HepG2 (cell line): ENCODE measurements around the gene CYP4F22. TPM values are rescaled to one million over a fixed set of nuclear protein-coding genes. Genes with fewer than 3 reads are reported as not detected.

Source experiments
- ATF1 ChIP-seq: IDR thresholded peaks from 2 replicates; pipeline ENCODE4 v1.6.1; 2016; ENCODE audit warnings: mild to moderate bottlenecking, control low read depth
- BHLHE40 ChIP-seq: IDR thresholded peaks from 2 replicates; pipeline ENCODE4 v1.6.1; 2011; ENCODE audit warnings: low read length, improper control_type of control experiment
- CREBL2 ChIP-seq: sonication (generic); formaldehyde crosslinking; IDR thresholded peaks from 2 replicates; pipeline ENCODE4 v1.8.1; 2023; ENCODE audit warnings: missing genetic modification reagents, mild to moderate bottlenecking, borderline replicate concordance
- CSRNP1 ChIP-seq: sonication (generic); formaldehyde crosslinking; IDR thresholded peaks from 2 replicates; pipeline ENCODE4 v1.8.1; 2023; ENCODE audit warnings: mild to moderate bottlenecking, missing genetic modification reagents
- FIP1L1 ChIP-seq: fragments of 200-400 bp; formaldehyde crosslinking; IDR thresholded peaks from 2 replicates; pipeline ENCODE4 v1.6.1; 2018; ENCODE audit warnings: low read depth, mild to moderate bottlenecking, low read length, moderate library complexity, borderline replicate concordance; ENCODE audit not compliant: insufficient read depth
- FOSL2 ChIP-seq: sonication (generic); formaldehyde crosslinking; IDR thresholded peaks from 2 replicates; pipeline ENCODE4 v1.4.0; 2020; ENCODE audit warnings: missing genetic modification reagents
- GATAD2A ChIP-seq: IDR thresholded peaks from 2 replicates; pipeline ENCODE4 v1.6.1; 2016
- JUN ChIP-seq: sonication (generic); formaldehyde crosslinking; IDR thresholded peaks from 2 replicates; pipeline ENCODE4 v1.4.0; 2020; ENCODE audit warnings: mild to moderate bottlenecking, missing genetic modification reagents
- KMT2B ChIP-seq: IDR thresholded peaks from 2 replicates; pipeline ENCODE4 v1.6.1; 2016; ENCODE audit warnings: missing genetic modification reagents, missing compliant biosample characterization
- MXD4 ChIP-seq: IDR thresholded peaks from 2 replicates; pipeline ENCODE4 v1.6.1; 2016; ENCODE audit warnings: mild to moderate bottlenecking, missing biosample characterization, missing genetic modification reagents
- POLR2G ChIP-seq: fragments of 200-400 bp; formaldehyde crosslinking; IDR thresholded peaks from 2 replicates; pipeline ENCODE4 v1.6.1; 2018; ENCODE audit warnings: mild to moderate bottlenecking, low read depth, low read length, moderate library complexity
- PRPF4 ChIP-seq: fragments of 200-400 bp; formaldehyde crosslinking; IDR thresholded peaks from 2 replicates; pipeline ENCODE4 v1.6.1; 2016; ENCODE audit warnings: low read length, low read depth; ENCODE audit not compliant: poor library complexity, severe bottlenecking
- RFXANK ChIP-seq: IDR thresholded peaks from 2 replicates; pipeline ENCODE4 v1.6.1; 2016
- SNAPC2 ChIP-seq: sonication (generic); formaldehyde crosslinking; IDR thresholded peaks from 2 replicates; pipeline ENCODE4 v1.8.1; 2022; ENCODE audit warnings: mild to moderate bottlenecking, missing genetic modification reagents
- TAF15 ChIP-seq: fragments of 200-400 bp; formaldehyde crosslinking; IDR thresholded peaks from one replicate; pipeline ENCODE4 v1.6.1; 2018; ENCODE audit warnings: mild to moderate bottlenecking, low read depth, low read length; ENCODE audit not compliant: poor library complexity, severe bottlenecking
- TFAP4 ChIP-seq: sonication (generic); IDR thresholded peaks from 2 replicates; pipeline ENCODE4 v1.6.1; 2016; ENCODE audit warnings: low read depth, borderline replicate concordance
- U2AF1 ChIP-seq: fragments of 200-400 bp; formaldehyde crosslinking; optimal IDR thresholded peaks from 2 replicates; pipeline ENCODE3; 2017; ENCODE audit warnings: mild to moderate bottlenecking, low read depth, low read length
- XBP1 ChIP-seq: sonication (generic); formaldehyde crosslinking; IDR thresholded peaks from 2 replicates; pipeline ENCODE4 v1.5.0; 2020; ENCODE audit warnings: missing genetic modification reagents
- ZBTB26 ChIP-seq: IDR thresholded peaks from 2 replicates; pipeline ENCODE4 v1.6.1; 2016; ENCODE audit warnings: missing compliant biosample characterization, missing genetic modification reagents, borderline replicate concordance
- ZEB1 ChIP-seq: IDR thresholded peaks from 2 replicates; pipeline ENCODE4 v1.6.1; 2012; ENCODE audit warnings: mild to moderate bottlenecking, low read depth, inconsistent platforms; ENCODE audit not compliant: insufficient replicate concordance
- ZNF136 ChIP-seq: sonication (generic); formaldehyde crosslinking; IDR thresholded peaks from 2 replicates; pipeline ENCODE4 v1.8.1; 2022; ENCODE audit warnings: low read depth, mild to moderate bottlenecking, moderate library complexity, missing genetic modification reagents
- ZNF292 ChIP-seq: sonication (generic); formaldehyde crosslinking; IDR thresholded peaks from 2 replicates; pipeline ENCODE4 v1.8.1; 2022; ENCODE audit warnings: mild to moderate bottlenecking, low read depth, missing genetic modification reagents, borderline replicate concordance
- ZNF317 ChIP-seq: sonication (generic); formaldehyde crosslinking; IDR thresholded peaks from 2 replicates; pipeline ENCODE4 v1.5.0; 2020; ENCODE audit warnings: mild to moderate bottlenecking, missing genetic modification reagents
- ZNF326 ChIP-seq: sonication (generic); formaldehyde crosslinking; IDR thresholded peaks from 2 replicates; pipeline ENCODE4 v1.4.0; 2020; ENCODE audit warnings: missing genetic modification reagents, borderline replicate concordance
- ZNF496 ChIP-seq: sonication (generic); formaldehyde crosslinking; IDR thresholded peaks from 2 replicates; pipeline ENCODE4 v1.8.1; 2023; ENCODE audit warnings: mild to moderate bottlenecking, moderate library complexity, missing genetic modification reagents; ENCODE audit not compliant: insufficient replicate concordance
- ZNF607 ChIP-seq: sonication (generic); formaldehyde crosslinking; IDR thresholded peaks from 2 replicates; pipeline ENCODE4 v1.5.1; 2020; ENCODE audit warnings: missing genetic modification reagents, mild to moderate bottlenecking, borderline replicate concordance
- ZNF674 ChIP-seq: sonication (generic); formaldehyde crosslinking; IDR thresholded peaks from 2 replicates; pipeline ENCODE4 v1.5.0; 2020; ENCODE audit warnings: low read depth, mild to moderate bottlenecking, missing genetic modification reagents
- ZNF75D ChIP-seq: sonication (generic); formaldehyde crosslinking; IDR thresholded peaks from 2 replicates; pipeline ENCODE4 v1.8.1; 2023; ENCODE audit warnings: missing genetic modification reagents, mild to moderate bottlenecking, borderline replicate concordance
- ZSCAN20 ChIP-seq: sonication (generic); formaldehyde crosslinking; IDR thresholded peaks from 2 replicates; pipeline ENCODE4 v1.4.0; 2020; ENCODE audit warnings: missing genetic modification reagents, mild to moderate bottlenecking, borderline replicate concordance
- polyA plus RNA-seq, 8 experiments: library from polyadenylated mRNA; depleted of rRNA in 3 of 8; stranded (reverse) in 7 of 8; unstranded in 1 of 8; fragments of >200 nt; fragmentation: Illumina TruSeq in 4 of 8; extraction: Trizol in 4 of 8; gene quantifications; 2 replicates each; pipeline versions ENCODE4 v1.2.1 to v1.2.3, GENCODE V29; 2011 to 2016; ENCODE audit warnings: low read depth in 4 of 8, missing spikeins in 1 of 8, mixed read lengths in 1 of 8; ENCODE audit not compliant: insufficient read depth in 1 of 8
- total RNA-seq, 5 experiments: library from RNA; depleted of rRNA; stranded (reverse); fragments of >200 nt; fragmentation: Illumina TruSeq; extraction: Trizol; gene quantifications; 2 replicates each; pipeline ENCODE4 v1.2.3, GENCODE V29; 2016; ENCODE audit warnings: low read depth in 1 of 5

CYP4F22 gene
- total and polyA plus RNA-seq, 2 of the 13 experiments (the other 11 are each of a cell fraction or from before 2014, with no cell fraction given): 0.05 TPM; not detected in 1

GRCh38 chr19:15584541-15585115 is 76.3 kb downstream of the CYP4F22 start (continued):
- TF ChIP-seq ATF1 (CRISPR knock-in tag): no peak
- TF ChIP-seq XBP1 (CRISPR knock-in tag): no peak
- TF ChIP-seq ZSCAN20 (CRISPR knock-in tag): no peak
- peak; percentile 60; the same call in 1 of the 2 replicates for TF ChIP-seq ZNF292 (CRISPR knock-in tag)
- no peak for TF ChIP-seq RFXANK (CRISPR knock-in tag)
- TF ChIP-seq TFAP4: no peak
- peak; percentile 31; the same call in 1 of the 2 replicates for TF ChIP-seq GATAD2A
- TF ChIP-seq ZNF496 (CRISPR knock-in tag): no peak
- no peak for TF ChIP-seq TAF15
- no peak for TF ChIP-seq FIP1L1
- TF ChIP-seq ZNF136: no peak
- TF ChIP-seq ZNF674: no peak
- TF ChIP-seq JUN (CRISPR knock-in tag): no peak
- no peak for TF ChIP-seq ZBTB26 (CRISPR knock-in tag)
- 0 out of 2 replicates have a peak, but pooled peaks have one; percentile 8 for TF ChIP-seq BHLHE40
- no peak for TF ChIP-seq U2AF1
- TF ChIP-seq ZNF317 (CRISPR knock-in tag): no peak
- TF ChIP-seq MXD4 (CRISPR knock-in tag): no peak
- TF ChIP-seq KMT2B (CRISPR knock-in tag): no peak
- TF ChIP-seq CREBL2 (CRISPR knock-in tag): no peak
- TF ChIP-seq PRPF4: no peak
- TF ChIP-seq ZNF607 (CRISPR knock-in tag): no peak
- TF ChIP-seq POLR2G: 0 out of 2 replicates have a peak, but pooled peaks have one; percentile 40
- TF ChIP-seq ZNF75D (CRISPR knock-in tag): no peak
- TF ChIP-seq ZEB1: no peak
- 0 out of 2 replicates have a peak, but pooled peaks have one; percentile 6 for TF ChIP-seq CSRNP1 (CRISPR knock-in tag)
- TF ChIP-seq ZNF326 (CRISPR knock-in tag): no peak
- TF ChIP-seq FOSL2 (CRISPR knock-in tag): no peak
- TF ChIP-seq SNAPC2: no peak
